ENCODE measurements around the gene RPS24.
"Not testable (repeated sequence)": the region's sequence is repeated elsewhere in the genome, so short reads cannot be mapped to it uniquely, and the experiment has no call there.

RPS24 gene

GRCh38 chr10:78058562-78058961, 24.9 kb downstream of the RPS24 start:
- DNase-seq, result no peak

GRCh38 chr10:78059906-78060702, 26.4 kb downstream of the RPS24 start:
- no peak for DNase-seq

GRCh38 chr10:78062296-78062695, 28.6 kb downstream of the RPS24 start:
- DNase-seq, result no peak

GRCh38 chr10:78063236-78063635, 29.6 kb downstream of the RPS24 start:
- no peak for DNase-seq

GRCh38 chr10:78064919-78065318, 31.3 kb downstream of the RPS24 start:
- DNase-seq, result not testable (repeated sequence)

- no peak for DNase-seq
Measured at GRCh38 chr10:78065611-78066010, 31.9 kb downstream of the RPS24 start.

- no peak for DNase-seq
Measured at GRCh38 chr10:78066012-78066411, 32.3 kb downstream of the RPS24 start.

- no peak for DNase-seq
Measured at GRCh38 chr10:78066728-78067430, 33.2 kb downstream of the RPS24 start.

- DNase-seq, result no peak
Measured at GRCh38 chr10:78069151-78069550, 35.5 kb downstream of the RPS24 start.

- not testable (repeated sequence) for DNase-seq
Measured at GRCh38 chr10:78070064-78070463, 36.4 kb downstream of the RPS24 start.

- DNase-seq, result no peak
Measured at GRCh38 chr10:78070726-78071125, 37.1 kb downstream of the RPS24 start.

- DNase-seq, result no peak
Measured at GRCh38 chr10:78071140-78071856, 37.6 kb downstream of the RPS24 start.

- DNase-seq, result no peak
Measured at GRCh38 chr10:78071857-78072179, 38.2 kb downstream of the RPS24 start.

- no peak for DNase-seq
Measured at GRCh38 chr10:78072504-78072903, 38.8 kb downstream of the RPS24 start.

GRCh38 chr10:78075806-78076205, 42.1 kb downstream of the RPS24 start:
- not testable (repeated sequence) for DNase-seq

- DNase-seq, result no peak
Measured at GRCh38 chr10:78078539-78079330, 45.1 kb downstream of the RPS24 start.

- DNase-seq, result no peak
Measured at GRCh38 chr10:78079411-78079810, 45.7 kb downstream of the RPS24 start.

GRCh38 chr10:78081292-78081691, 47.6 kb downstream of the RPS24 start:
- DNase-seq, result no peak

GRCh38 chr10:78082636-78083035, 49.0 kb downstream of the RPS24 start:
- DNase-seq, result no peak
